ENCODE results near the gene CCL7.

DNA sequence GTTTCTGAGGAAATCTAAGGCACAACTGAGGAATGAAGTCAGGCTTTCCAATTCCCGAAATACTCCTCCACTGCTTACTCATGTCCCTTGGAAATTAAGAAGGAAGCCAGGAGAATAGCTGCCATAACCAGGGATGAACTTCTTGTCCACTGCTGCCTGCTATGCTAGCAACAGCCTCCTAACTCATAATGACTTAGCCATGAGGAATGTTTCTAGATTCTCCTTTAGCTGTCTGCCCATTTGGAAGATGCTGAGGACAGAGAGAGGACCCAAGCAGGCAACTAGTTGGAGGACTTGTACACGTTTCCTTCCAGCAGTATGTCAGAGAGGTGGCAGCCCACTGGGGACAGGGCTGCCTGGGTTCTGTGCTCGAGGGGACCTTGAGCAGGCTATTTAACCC is 15.9 kb upstream of the CCL7 start:
- TF ChIP-seq, protein P1, sequence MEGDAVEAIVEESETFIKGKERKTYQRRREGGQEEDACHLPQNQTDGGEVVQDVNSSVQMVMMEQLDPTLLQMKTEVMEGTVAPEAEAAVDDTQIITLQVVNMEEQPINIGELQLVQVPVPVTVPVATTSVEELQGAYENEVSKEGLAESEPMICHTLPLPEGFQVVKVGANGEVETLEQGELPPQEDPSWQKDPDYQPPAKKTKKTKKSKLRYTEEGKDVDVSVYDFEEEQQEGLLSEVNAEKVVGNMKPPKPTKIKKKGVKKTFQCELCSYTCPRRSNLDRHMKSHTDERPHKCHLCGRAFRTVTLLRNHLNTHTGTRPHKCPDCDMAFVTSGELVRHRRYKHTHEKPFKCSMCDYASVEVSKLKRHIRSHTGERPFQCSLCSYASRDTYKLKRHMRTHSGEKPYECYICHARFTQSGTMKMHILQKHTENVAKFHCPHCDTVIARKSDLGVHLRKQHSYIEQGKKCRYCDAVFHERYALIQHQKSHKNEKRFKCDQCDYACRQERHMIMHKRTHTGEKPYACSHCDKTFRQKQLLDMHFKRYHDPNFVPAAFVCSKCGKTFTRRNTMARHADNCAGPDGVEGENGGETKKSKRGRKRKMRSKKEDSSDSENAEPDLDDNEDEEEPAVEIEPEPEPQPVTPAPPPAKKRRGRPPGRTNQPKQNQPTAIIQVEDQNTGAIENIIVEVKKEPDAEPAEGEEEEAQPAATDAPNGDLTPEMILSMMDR (IDR thresholded peaks at IDR 0.05) = no peak
- no peak for TF ChIP-seq ZFX (IDR thresholded peaks at IDR 0.05; ENCODE audit: borderline replicate concordance)
